B cell (primary cell): Measurements from ENCODE around the gene GOLGA6L2. TPM values are rescaled to one million over a fixed set of nuclear protein-coding genes. Genes with fewer than 3 reads are reported as not detected.

Experiments
- ATAC-seq: fragments of 200-7000 bp; cut with Tn5 transposase; one replicate; pipeline ENCODE4 v1.10.0; 2021; ENCODE audit warnings: low read depth, mild to moderate bottlenecking, moderate number of reproducible peaks, moderate library complexity
- CTCF ChIA-PET: fragments of 350-600 bp; sonication (Branson Sonifier 250); formaldehyde crosslinking; loops from one replicate; lab custom pipeline; 2021; ENCODE audit warnings: antibody characterized with exemption, inconsistent platforms; lab: Charles Lee
- POLR2A ChIA-PET: fragments of 350-600 bp; sonication (Branson Sonifier 250); formaldehyde crosslinking; loops from one replicate; lab custom pipeline; 2021; ENCODE audit warnings: antibody characterized with exemption; lab: Charles Lee
- DNase-seq: peaks from one replicate; pipeline ENCODE4 v3.0.0; 2013
- H2AFZ ChIP-seq: 2 replicates; pipeline ENCODE4 v1.6.1; 2012; ENCODE audit warnings: mild to moderate bottlenecking, low read depth, low read length; ENCODE audit not compliant: insufficient read depth, poor library complexity, severe bottlenecking
- H3K27ac ChIP-seq, 2 donors: 1 replicate in 1 of 2; 2 replicates in 1 of 2; pipeline ENCODE4 v1.5.1; 2012 to 2013; ENCODE audit warnings: low read length in 2 of 2, mild to moderate bottlenecking in 2 of 2, moderate library complexity in 1 of 2
- H3K27me3 ChIP-seq, 4 experiments: fragments of 200-600 bp in 1 of 4; sonication (generic) in 1 of 4; replicated peaks in 1 of 4; 1 replicate in 2 of 4; 2 replicates in 2 of 4; pipeline versions ENCODE4 v1.6.1 to v1.7.0; 2013 to 2016; ENCODE audit warnings: low read length in 3 of 4, mild to moderate bottlenecking in 2 of 4, mixed read lengths in 1 of 4, moderate library complexity in 1 of 4; ENCODE audit not compliant: insufficient read depth in 4 of 4, control insufficient read depth in 3 of 4; ENCODE audit errors: control extremely low read depth in 1 of 4
- H3K36me3 ChIP-seq, 2 experiments: replicated peaks in 1 of 2; 1 replicate in 1 of 2; 2 replicates in 1 of 2; pipeline versions ENCODE4 v1.6.1 to v1.7.1; 2013; ENCODE audit warnings: low read length in 1 of 2; ENCODE audit not compliant: insufficient read depth in 2 of 2, control insufficient read depth in 1 of 2; ENCODE audit errors: control extremely low read depth in 1 of 2, extremely low read depth in 1 of 2
- H3K4me1 ChIP-seq, 2 donors: fragments of 200-600 bp in 1 of 2; sonication (generic) in 1 of 2; 1 replicate in 1 of 2; 2 replicates in 1 of 2; pipeline versions ENCODE4 v1.5.1 to v1.6.1; 2013 to 2017; ENCODE audit warnings: low read length in 2 of 2; ENCODE audit not compliant: control insufficient read depth in 2 of 2, insufficient read depth in 2 of 2
- H3K4me2 ChIP-seq: replicated peaks from 2 replicates; pipeline ENCODE3; 2012; ENCODE audit warnings: mild to moderate bottlenecking, low read depth, low read length; ENCODE audit not compliant: poor library complexity, severe bottlenecking
- H3K4me3 ChIP-seq, 5 experiments: fragments of 200-600 bp in 1 of 5; sonication (generic) in 1 of 5; 1 replicate in 3 of 5; 2 replicates in 2 of 5; pipeline versions ENCODE4 v1.5.1 to v1.7.0; 2011 to 2016; ENCODE audit warnings: low read length in 4 of 5, mild to moderate bottlenecking in 4 of 5, low read depth in 2 of 5, control low read depth in 1 of 5, moderate library complexity in 1 of 5; ENCODE audit not compliant: insufficient read depth in 1 of 5; ENCODE audit errors: control extremely low read depth in 1 of 5, extremely low read depth in 1 of 5
- H3K79me2 ChIP-seq: fragments of 200-600 bp; sonication (generic); one replicate; pipeline ENCODE4 v1.6.0; 2016; ENCODE audit warnings: low read length; ENCODE audit not compliant: control insufficient read depth, insufficient read depth
- H3K9ac ChIP-seq: fragments of 200-600 bp; sonication (generic); 2 replicates; pipeline ENCODE4 v1.6.1; 2017; ENCODE audit warnings: mild to moderate bottlenecking, low read length, moderate library complexity
- H3K9me3 ChIP-seq, 3 donors: one replicate each; pipeline versions ENCODE4 v1.6.1 to v1.7.1; 2013; ENCODE audit warnings: low read length in 2 of 3; ENCODE audit not compliant: control insufficient read depth in 2 of 3, insufficient read depth in 1 of 3; ENCODE audit errors: control extremely low read depth in 1 of 3
- H4K20me1 ChIP-seq: 2 replicates; pipeline ENCODE4 v1.6.0; 2012; ENCODE audit warnings: mild to moderate bottlenecking, low read length; ENCODE audit not compliant: insufficient read depth, control insufficient read depth, poor library complexity, severe bottlenecking
- H3K27ac Mint-ChIP-seq: one replicate; pipeline ENCODE4 v1.8.0; 2021; ENCODE audit warnings: mixed read lengths
- H3K27me3 Mint-ChIP-seq: one replicate; pipeline ENCODE4 v1.8.0; 2021; ENCODE audit warnings: mixed read lengths
- H3K4me1 Mint-ChIP-seq: one replicate; pipeline ENCODE4 v1.8.0; 2021; ENCODE audit warnings: mixed read lengths
- H3K4me3 Mint-ChIP-seq: one replicate; pipeline ENCODE4 v1.8.0; 2021; ENCODE audit warnings: mixed read lengths
- H3K9me3 Mint-ChIP-seq: one replicate; pipeline ENCODE4 v1.8.0; 2022; ENCODE audit warnings: mixed read lengths; ENCODE audit not compliant: insufficient read depth
- EZH2 ChIP-seq: IDR thresholded peaks from 2 replicates; pipeline ENCODE4 v1.6.1; 2012; ENCODE audit warnings: borderline replicate concordance, low read depth, mild to moderate bottlenecking, moderate library complexity, low read length; ENCODE audit not compliant: insufficient read depth, poor library complexity, severe bottlenecking
- WGBS: methylation state at CpG from one replicate; pipeline ENCODE4 v1.1.5; 2013; ENCODE audit warnings: missing lambda C conversion rate; ENCODE audit not compliant: insufficient coverage; 5-methylcytosine and 5-hydroxymethylcytosine counted together
- intact Hi-C: fragments of 100-400 bp; cut with micrococcal nuclease; formaldehyde crosslinking; loops from one replicate; pipeline ENCODE4 v1.10.0; 2022
- polyA plus RNA-seq: library from polyadenylated mRNA; depleted of rRNA; stranded (reverse); fragments of >200 nt; gene quantifications from 2 replicates; pipeline ENCODE4 v1.2.3, GENCODE V29; 2012
- total RNA-seq, 2 donors: library from RNA; stranded (reverse); fragments of 120-200 nt in 1 of 2; gene quantifications; 1 replicate in 1 of 2; 2 replicates in 1 of 2; pipeline versions ENCODE4 v1.2.3 to v1.2.4, GENCODE V29; 2013 to 2022
- TF ChIP-seq, protein P1 (sequence below): fragments of 200-600 bp; IDR thresholded peaks from one replicate; pipeline ENCODE4 v1.8.0; 2022; ENCODE audit warnings: antibody characterized with exemption, mild to moderate bottlenecking

Gene GOLGA6L2
- total and polyA plus RNA-seq, 2 donors (not counting 1 experiment from before 2014, with no cell fraction given) = not detected

DNA sequence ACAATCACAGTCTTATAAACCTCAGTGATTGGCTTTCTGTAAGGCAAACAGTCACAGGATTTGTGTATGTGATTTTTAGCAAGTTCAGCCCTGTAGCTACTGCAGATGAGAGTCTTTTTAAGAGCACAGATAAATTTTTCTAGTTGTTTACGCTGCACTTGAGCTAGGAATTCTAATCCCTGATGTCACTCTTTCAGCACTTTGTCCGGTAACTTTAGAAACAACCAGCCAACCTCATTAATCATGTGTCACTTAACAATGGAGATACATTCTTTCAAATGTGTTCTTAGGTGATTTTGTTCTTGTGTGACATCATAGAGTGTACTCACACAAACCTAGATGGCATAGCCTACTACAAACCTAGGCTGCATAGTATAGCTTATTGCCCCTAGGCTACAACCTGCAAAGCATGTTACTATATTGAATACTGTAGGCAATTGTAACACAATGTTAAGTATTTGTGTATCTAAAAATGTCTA lies 36.8 kb upstream of the GOLGA6L2 start:
- Histone ChIP-seq H4K20me1 (no peaks in the 10 kb centered on the region), H2AFZ (no peak overlapping the region), H3K4me2 (no peak overlapping the region), H3K4me1 (no peaks in the 10 kb centered on the region), H3K27me3 (no peaks in the 10 kb centered on the region), H3K36me3 (no peaks in the 10 kb centered on the region), H3K79me2 (no peaks in the 10 kb centered on the region), H3K9me3 (no peaks in the 10 kb centered on the region), H3K9ac (no peak overlapping the region), H3K4me3 (no peak overlapping the region), H3K27ac (no peak overlapping the region)
- no peak overlapping the region for H3K27ac Mint-ChIP-seq
- H3K27me3 Mint-ChIP-seq = peaks cover 9% of the 10 kb centered on the region
- ATAC-seq (no peak), DNase-seq (no peak)
- no peak for TF ChIP-seq EZH2
- TF ChIP-seq, protein P1, sequence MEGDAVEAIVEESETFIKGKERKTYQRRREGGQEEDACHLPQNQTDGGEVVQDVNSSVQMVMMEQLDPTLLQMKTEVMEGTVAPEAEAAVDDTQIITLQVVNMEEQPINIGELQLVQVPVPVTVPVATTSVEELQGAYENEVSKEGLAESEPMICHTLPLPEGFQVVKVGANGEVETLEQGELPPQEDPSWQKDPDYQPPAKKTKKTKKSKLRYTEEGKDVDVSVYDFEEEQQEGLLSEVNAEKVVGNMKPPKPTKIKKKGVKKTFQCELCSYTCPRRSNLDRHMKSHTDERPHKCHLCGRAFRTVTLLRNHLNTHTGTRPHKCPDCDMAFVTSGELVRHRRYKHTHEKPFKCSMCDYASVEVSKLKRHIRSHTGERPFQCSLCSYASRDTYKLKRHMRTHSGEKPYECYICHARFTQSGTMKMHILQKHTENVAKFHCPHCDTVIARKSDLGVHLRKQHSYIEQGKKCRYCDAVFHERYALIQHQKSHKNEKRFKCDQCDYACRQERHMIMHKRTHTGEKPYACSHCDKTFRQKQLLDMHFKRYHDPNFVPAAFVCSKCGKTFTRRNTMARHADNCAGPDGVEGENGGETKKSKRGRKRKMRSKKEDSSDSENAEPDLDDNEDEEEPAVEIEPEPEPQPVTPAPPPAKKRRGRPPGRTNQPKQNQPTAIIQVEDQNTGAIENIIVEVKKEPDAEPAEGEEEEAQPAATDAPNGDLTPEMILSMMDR = no peak
- H3K9me3 Mint-ChIP-seq = no peaks in the 10 kb centered on the region
- no peaks in the 10 kb centered on the region for H3K4me1 Mint-ChIP-seq
- intact Hi-C loops = no loop called here
- ChIA-PET POLR2A (no interaction called here), CTCF (no interaction called here)
- WGBS = 60% methylated on average over 1 of the region's 2 CpGs
- no peak overlapping the region for H3K4me3 Mint-ChIP-seq

- Histone ChIP-seq H3K27ac (no peak overlapping the region), H3K4me2 (no peak overlapping the region), H3K9me3 (no peaks in the 10 kb centered on the region), H4K20me1 (no peaks in the 10 kb centered on the region), H3K9ac (no peak overlapping the region), H2AFZ (no peak overlapping the region), H3K27me3 (no peaks in the 10 kb centered on the region), H3K79me2 (no peaks in the 10 kb centered on the region), H3K36me3 (no peaks in the 10 kb centered on the region), H3K4me1 (no peaks in the 10 kb centered on the region), H3K4me3 (no peak overlapping the region)
- CTCF ChIA-PET = no interaction called here
- TF ChIP-seq, protein P1 = no peak
- no peak for TF ChIP-seq EZH2
- H3K9me3 Mint-ChIP-seq = no peaks in the 10 kb centered on the region
- H3K27me3 Mint-ChIP-seq = peaks cover 12% of the 10 kb centered on the region
- H3K4me1 Mint-ChIP-seq = no peaks in the 10 kb centered on the region
- POLR2A ChIA-PET = no interaction called here
- intact Hi-C loops = no loop called here
- no peak overlapping the region for H3K27ac Mint-ChIP-seq
- no peak for ATAC-seq
- no peak for DNase-seq
- H3K4me3 Mint-ChIP-seq = no peak overlapping the region
- WGBS = no CpG with 5 or more reads among the region's 3 CpGs
Measured at GRCh38 chr15:23482764-23483489, 35.9 kb upstream of the GOLGA6L2 start.
